DOHH2 (cell line): ENCODE measurements around the gene CYTH1.

Source experiments
- H3F3A ChIP-seq: fragments of 200-600 bp; sonication (generic), shearing (Covaris generic); 2 replicates; pipeline ENCODE4 v1.6.0; 2016; ENCODE audit warnings: antibody characterized with exemption, mild to moderate bottlenecking; ENCODE audit not compliant: control insufficient read depth, insufficient read depth
- H3K27ac ChIP-seq: fragments of 200-600 bp; sonication (generic); 2 replicates; pipeline ENCODE4 v1.5.1; 2014; ENCODE audit warnings: low read depth, mild to moderate bottlenecking, low read length, moderate library complexity
- H3K27me3 ChIP-seq: fragments of 200-600 bp; sonication (generic); 2 replicates; pipeline ENCODE4 v1.6.1; 2014; ENCODE audit warnings: mild to moderate bottlenecking, low read length, mixed read lengths; ENCODE audit not compliant: control insufficient read depth
- H3K36me3 ChIP-seq: fragments of 200-600 bp; sonication (generic); 2 replicates; pipeline ENCODE4 v1.6.1; 2014; ENCODE audit warnings: mild to moderate bottlenecking, low read length, moderate library complexity, mixed read lengths; ENCODE audit not compliant: control insufficient read depth
- H3K4me1 ChIP-seq: fragments of 200-600 bp; sonication (generic); 2 replicates; pipeline ENCODE4 v1.6.1; 2014; ENCODE audit warnings: mild to moderate bottlenecking, low read length, mixed read lengths; ENCODE audit not compliant: control insufficient read depth
- H3K4me2 ChIP-seq: fragments of 200-600 bp; sonication (generic); 2 replicates; pipeline ENCODE4 v1.6.0; 2014; ENCODE audit warnings: mild to moderate bottlenecking, low read length, moderate library complexity
- H3K4me3 ChIP-seq: fragments of 200-600 bp; sonication (generic); 2 replicates; pipeline ENCODE4 v1.5.1; 2014; ENCODE audit warnings: mild to moderate bottlenecking, low read length, mixed read lengths
- H3K79me2 ChIP-seq: fragments of 200-600 bp; sonication (generic); 2 replicates; pipeline ENCODE4 v1.6.1; 2014; ENCODE audit warnings: mild to moderate bottlenecking, low read length, mixed read lengths; ENCODE audit not compliant: control insufficient read depth
- H3K9me2 ChIP-seq: fragments of 200-600 bp; sonication (generic); replicated peaks from 2 replicates; pipeline ENCODE4 v1.6.1; 2014; ENCODE audit warnings: mild to moderate bottlenecking, low read length, mixed read lengths; ENCODE audit not compliant: control insufficient read depth
- H3K9me3 ChIP-seq: fragments of 200-600 bp; sonication (generic); 2 replicates; pipeline ENCODE4 v1.6.1; 2014; ENCODE audit warnings: antibody characterized with exemption, low read length, mixed read lengths; ENCODE audit not compliant: control insufficient read depth, insufficient read depth
- H4K20me1 ChIP-seq: fragments of 200-600 bp; sonication (generic); 2 replicates; pipeline ENCODE4 v1.6.0; 2014; ENCODE audit warnings: low read depth, mild to moderate bottlenecking, antibody characterized with exemption, low read length, moderate library complexity; ENCODE audit not compliant: control insufficient read depth, insufficient read depth
- EZH2phosphoT487 ChIP-seq: fragments of 200-600 bp; sonication (generic); IDR thresholded peaks from 2 replicates; pipeline ENCODE4 v1.6.1; 2017; ENCODE audit warnings: borderline replicate concordance, mild to moderate bottlenecking, antibody characterized with exemption, low read length, moderate library complexity, mixed read lengths
- TF ChIP-seq, protein P1 (sequence below): fragments of 200-600 bp; sonication (generic); IDR thresholded peaks from one replicate; pipeline ENCODE4 v1.5.1; 2014; ENCODE audit warnings: antibody characterized with exemption, mild to moderate bottlenecking, low read depth, low read length; ENCODE audit not compliant: poor library complexity, severe bottlenecking

Gene CYTH1

DNA sequence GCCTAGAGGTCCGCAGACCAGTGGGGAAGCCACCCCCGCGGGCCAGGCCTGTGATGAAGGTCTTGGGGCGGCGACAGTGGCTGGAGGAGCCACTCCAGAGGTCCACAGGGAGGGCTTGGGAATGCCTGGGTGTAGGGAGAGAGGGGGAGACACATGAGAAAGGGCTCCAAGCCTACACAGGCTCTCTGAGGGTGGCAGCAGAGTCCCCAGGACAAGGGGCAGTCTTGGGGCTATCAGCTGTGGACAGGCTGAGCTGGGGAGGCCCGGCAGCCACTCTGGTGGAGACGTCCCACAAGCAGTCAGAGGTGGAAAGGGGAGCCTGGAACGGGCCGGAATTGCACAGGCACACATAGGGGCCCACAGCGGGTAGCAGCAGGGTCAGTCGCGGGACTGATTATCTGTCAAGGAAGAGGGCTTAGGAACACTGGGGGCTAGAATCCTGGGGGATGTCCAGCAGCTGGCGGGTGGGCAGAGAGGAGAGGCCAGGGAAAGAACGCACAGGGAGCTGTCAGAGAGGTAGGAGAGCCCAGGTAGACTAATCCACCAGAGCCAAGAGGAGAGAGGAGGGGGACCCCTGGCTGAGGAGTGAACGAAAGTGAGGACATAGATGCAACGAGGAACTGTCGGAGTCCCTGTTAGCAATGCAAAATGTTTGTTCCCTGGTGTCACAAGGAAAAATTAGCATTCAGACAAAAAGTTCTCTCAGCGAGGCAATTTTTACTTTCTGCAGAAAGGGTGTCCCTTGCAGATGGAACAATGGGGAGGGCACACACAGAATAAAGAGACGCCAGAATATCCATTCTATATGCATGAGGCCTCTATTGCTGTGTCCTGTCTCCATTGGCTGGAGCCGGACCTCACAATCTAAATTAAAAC, 111.0 kb downstream of the CYTH1 start:
- H3K9me2 ChIP-seq: no peaks in the 10 kb centered on the region
- H3K27ac ChIP-seq: no peak overlapping the region
- no peak overlapping the region for H3K4me2 ChIP-seq
- H3K79me2 ChIP-seq: no peaks in the 10 kb centered on the region
- peaks cover 14% of the 10 kb centered on the region for H3F3A ChIP-seq
- H3K36me3 ChIP-seq: peaks cover 31% of the 10 kb centered on the region
- TF ChIP-seq EZH2phosphoT487: no peak
- TF ChIP-seq, protein P1, sequence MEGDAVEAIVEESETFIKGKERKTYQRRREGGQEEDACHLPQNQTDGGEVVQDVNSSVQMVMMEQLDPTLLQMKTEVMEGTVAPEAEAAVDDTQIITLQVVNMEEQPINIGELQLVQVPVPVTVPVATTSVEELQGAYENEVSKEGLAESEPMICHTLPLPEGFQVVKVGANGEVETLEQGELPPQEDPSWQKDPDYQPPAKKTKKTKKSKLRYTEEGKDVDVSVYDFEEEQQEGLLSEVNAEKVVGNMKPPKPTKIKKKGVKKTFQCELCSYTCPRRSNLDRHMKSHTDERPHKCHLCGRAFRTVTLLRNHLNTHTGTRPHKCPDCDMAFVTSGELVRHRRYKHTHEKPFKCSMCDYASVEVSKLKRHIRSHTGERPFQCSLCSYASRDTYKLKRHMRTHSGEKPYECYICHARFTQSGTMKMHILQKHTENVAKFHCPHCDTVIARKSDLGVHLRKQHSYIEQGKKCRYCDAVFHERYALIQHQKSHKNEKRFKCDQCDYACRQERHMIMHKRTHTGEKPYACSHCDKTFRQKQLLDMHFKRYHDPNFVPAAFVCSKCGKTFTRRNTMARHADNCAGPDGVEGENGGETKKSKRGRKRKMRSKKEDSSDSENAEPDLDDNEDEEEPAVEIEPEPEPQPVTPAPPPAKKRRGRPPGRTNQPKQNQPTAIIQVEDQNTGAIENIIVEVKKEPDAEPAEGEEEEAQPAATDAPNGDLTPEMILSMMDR: no peak
- no peaks in the 10 kb centered on the region for H4K20me1 ChIP-seq
- peaks cover 10% of the 10 kb centered on the region for H3K4me1 ChIP-seq
- no peaks in the 10 kb centered on the region for H3K9me3 ChIP-seq
- H3K27me3 ChIP-seq: no peaks in the 10 kb centered on the region
- no peak overlapping the region for H3K4me3 ChIP-seq

DNA sequence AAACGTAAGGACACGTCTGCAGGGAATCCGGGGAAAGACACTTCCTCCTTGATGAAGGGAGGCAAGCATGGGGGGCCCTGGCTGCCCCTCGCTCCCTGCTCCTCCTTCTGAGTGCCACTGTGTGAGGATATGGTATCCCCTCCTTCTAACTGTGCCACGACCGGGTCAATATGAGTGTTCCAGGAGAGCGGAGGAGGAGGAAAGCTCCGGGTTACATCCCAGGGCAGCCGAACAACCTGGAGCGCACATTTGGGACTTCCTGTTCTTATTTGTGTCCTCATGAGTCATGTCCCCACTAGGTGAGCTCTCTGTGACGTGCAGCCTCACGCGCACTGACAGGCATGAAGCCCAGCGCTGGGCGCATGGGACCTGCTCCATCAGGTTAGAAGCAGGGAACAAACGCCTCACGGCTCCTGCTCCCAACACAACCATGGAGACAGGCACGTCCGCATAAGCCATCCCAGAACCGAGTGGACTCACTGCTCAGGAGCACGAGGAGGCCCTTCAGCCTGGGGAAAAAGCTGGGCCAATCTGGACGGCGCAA, 112.0 kb downstream of the CYTH1 start:
- Histone ChIP-seq H3K9me3 (no peaks in the 10 kb centered on the region), H3K36me3 (peaks cover 22% of the 10 kb centered on the region), H3K4me3 (no peak overlapping the region), H3K27me3 (no peaks in the 10 kb centered on the region), H4K20me1 (no peaks in the 10 kb centered on the region), H3K4me2 (no peak overlapping the region), H3K79me2 (no peaks in the 10 kb centered on the region), H3K4me1 (peaks cover 21% of the 10 kb centered on the region), H3F3A (peaks cover 16% of the 10 kb centered on the region), H3K9me2 (no peaks in the 10 kb centered on the region), H3K27ac (no peak overlapping the region)
- TF ChIP-seq, protein P1: no peak
- no peak for TF ChIP-seq EZH2phosphoT487

DNA sequence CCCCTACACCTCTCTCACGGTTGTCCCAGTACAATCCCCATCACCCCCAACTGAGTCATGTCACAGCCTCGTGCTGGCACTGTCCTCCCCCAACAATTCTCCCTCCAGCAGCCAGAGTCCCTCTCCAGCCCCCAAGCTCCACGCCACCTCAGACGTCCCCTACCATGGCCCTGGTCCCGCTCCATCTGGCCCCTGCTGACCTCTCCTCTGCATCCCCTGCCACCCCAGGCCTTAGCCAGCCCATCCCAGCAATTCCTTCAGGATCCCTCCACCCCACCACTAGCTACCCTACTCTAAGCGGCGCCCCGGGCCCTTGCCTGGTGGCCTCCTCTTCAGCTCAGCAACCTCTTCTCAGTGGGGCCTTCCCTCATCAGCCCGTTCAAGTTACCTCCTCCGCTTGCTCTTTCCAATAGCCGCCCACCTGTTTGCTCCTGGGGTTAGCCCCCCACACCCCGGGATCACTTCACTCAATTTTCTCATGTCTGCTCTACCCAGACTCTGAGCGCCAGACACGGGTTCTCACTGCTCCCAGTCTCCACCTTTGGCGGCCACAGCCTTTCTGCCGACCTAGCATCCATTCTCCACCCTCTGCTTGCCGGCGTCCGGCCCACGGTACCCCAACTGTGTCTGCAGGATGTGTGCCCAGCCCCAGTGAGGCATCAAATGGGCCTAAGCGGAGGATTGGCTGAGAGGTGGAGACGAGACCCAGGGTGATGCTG, 112.7 kb downstream of the CYTH1 start:
- no peak overlapping the region for H3K27ac ChIP-seq
- no peaks in the 10 kb centered on the region for H3K9me2 ChIP-seq
- H3K27me3 ChIP-seq: no peaks in the 10 kb centered on the region
- H3K4me2 ChIP-seq: no peak overlapping the region
- no peaks in the 10 kb centered on the region for H4K20me1 ChIP-seq
- H3K36me3 ChIP-seq: peaks cover 15% of the 10 kb centered on the region
- peaks cover 16% of the 10 kb centered on the region for H3F3A ChIP-seq
- H3K4me3 ChIP-seq: no peak overlapping the region
- TF ChIP-seq EZH2phosphoT487: no peak
- TF ChIP-seq, protein P1: no peak
- no peaks in the 10 kb centered on the region for H3K79me2 ChIP-seq
- H3K9me3 ChIP-seq: no peaks in the 10 kb centered on the region
- peaks cover 22% of the 10 kb centered on the region for H3K4me1 ChIP-seq
